ENCODE measurements around the gene HYAL1. TPM values are rescaled to one million over a fixed set of nuclear protein-coding genes. Genes with fewer than 3 reads are reported as not detected.

The HYAL1 gene
- total RNA-seq, 1 donor from 2014 or later: 0.22 TPM

- Mint-ChIP-seq H3K4me3 (ENCODE audit: unreplicated experiment) (peak within 1 kb of the TSS; percentile 80), H3K36me3 (ENCODE audit: low read depth) (peaks cover 3% of the 10 kb centered on the region), H3K27ac (ENCODE audit: unreplicated experiment) (peak within 1 kb of the TSS; percentile 96), H3K4me1 (ENCODE audit: low read depth) (peaks cover 48% of the 10 kb centered on the region), H3K27me3 (ENCODE audit: low read depth) (no peaks in the 10 kb centered on the region), H3K9me3 (ENCODE audit: low read depth) (no peaks in the 10 kb centered on the region)
- DNase-seq (ENCODE audit: low spot score): peak; percentile 89
- no peak for TF ChIP-seq CTCF (IDR thresholded peaks at IDR 0.05)
Measured at GRCh38 chr3:50322386-50323091, 19.2 kb upstream of the HYAL1 start, which contains the start of gene HYAL2. HYAL2 (minus strand) TSS chr3:50322745; CDS start chr3:50320489, 2,256 bp downstream.

GRCh38 chr3:50322115-50322385 lies 18.7 kb upstream of the HYAL1 start:
- Mint-ChIP-seq H3K27me3 (ENCODE audit: low read depth) (no peaks in the 10 kb centered on the region), H3K4me1 (ENCODE audit: low read depth) (peaks cover 48% of the 10 kb centered on the region), H3K9me3 (ENCODE audit: low read depth) (no peaks in the 10 kb centered on the region), H3K36me3 (ENCODE audit: low read depth) (peaks cover 3% of the 10 kb centered on the region), H3K4me3 (ENCODE audit: unreplicated experiment) (peak overlapping the region; percentile 80), H3K27ac (ENCODE audit: unreplicated experiment) (no peak overlapping the region)
- DNase-seq (ENCODE audit: low spot score): no peak
- peak; percentile 33 for TF ChIP-seq CTCF (IDR thresholded peaks at IDR 0.05)

- peaks cover 50% of the 10 kb centered on the region for H3K4me1 Mint-ChIP-seq (ENCODE audit: low read depth)
- H3K27ac Mint-ChIP-seq (ENCODE audit: unreplicated experiment): peak overlapping the region; percentile 96
- H3K4me3 Mint-ChIP-seq (ENCODE audit: unreplicated experiment): peak overlapping the region; percentile 80
- DNase-seq (ENCODE audit: low spot score): peak; percentile 96
- H3K36me3 Mint-ChIP-seq (ENCODE audit: low read depth): peaks cover 3% of the 10 kb centered on the region
- H3K27me3 Mint-ChIP-seq (ENCODE audit: low read depth): no peaks in the 10 kb centered on the region
- TF ChIP-seq CTCF (IDR thresholded peaks at IDR 0.05): peak; percentile 80
- no peaks in the 10 kb centered on the region for H3K9me3 Mint-ChIP-seq (ENCODE audit: low read depth)
Measured at GRCh38 chr3:50321336-50322114, 18.2 kb upstream of the HYAL1 start.

GRCh38 chr3:50320853-50321335 lies 17.5 kb upstream of the HYAL1 start:
- Mint-ChIP-seq H3K36me3 (ENCODE audit: low read depth) (peaks cover 5% of the 10 kb centered on the region), H3K4me3 (ENCODE audit: unreplicated experiment) (peak overlapping the region; percentile 86), H3K27ac (ENCODE audit: unreplicated experiment) (peak overlapping the region; percentile 89), H3K4me1 (ENCODE audit: low read depth) (peaks cover 51% of the 10 kb centered on the region), H3K27me3 (ENCODE audit: low read depth) (no peaks in the 10 kb centered on the region), H3K9me3 (ENCODE audit: low read depth) (no peaks in the 10 kb centered on the region)
- TF ChIP-seq CTCF (IDR thresholded peaks at IDR 0.05): no peak
- DNase-seq (ENCODE audit: low spot score): peak; percentile 86

- peaks cover 8% of the 10 kb centered on the region for H3K36me3 Mint-ChIP-seq (ENCODE audit: low read depth)
- H3K27me3 Mint-ChIP-seq (ENCODE audit: low read depth): no peaks in the 10 kb centered on the region
- no peak for TF ChIP-seq CTCF (IDR thresholded peaks at IDR 0.05)
- H3K27ac Mint-ChIP-seq (ENCODE audit: unreplicated experiment): no peak overlapping the region
- peak overlapping the region; percentile 86 for H3K4me3 Mint-ChIP-seq (ENCODE audit: unreplicated experiment)
- peaks cover 51% of the 10 kb centered on the region for H3K4me1 Mint-ChIP-seq (ENCODE audit: low read depth)
- no peak for DNase-seq (ENCODE audit: low spot score)
- no peaks in the 10 kb centered on the region for H3K9me3 Mint-ChIP-seq (ENCODE audit: low read depth)
Measured at GRCh38 chr3:50319894-50320625, 16.7 kb upstream of the HYAL1 start.

All from chondrocyte (in vitro differentiated cells).